ENCODE data around the gene SCYL2. TPM values are rescaled to one million over a fixed set of nuclear protein-coding genes. Genes with fewer than 3 reads are reported as not detected.

SCYL2 gene
- total and polyA plus RNA-seq, 10 of the 15 experiments (the other 5 are each of a cell fraction or from before 2014, with no cell fraction given): 5.4 to 34.3 (median 26.9) TPM

DNA sequence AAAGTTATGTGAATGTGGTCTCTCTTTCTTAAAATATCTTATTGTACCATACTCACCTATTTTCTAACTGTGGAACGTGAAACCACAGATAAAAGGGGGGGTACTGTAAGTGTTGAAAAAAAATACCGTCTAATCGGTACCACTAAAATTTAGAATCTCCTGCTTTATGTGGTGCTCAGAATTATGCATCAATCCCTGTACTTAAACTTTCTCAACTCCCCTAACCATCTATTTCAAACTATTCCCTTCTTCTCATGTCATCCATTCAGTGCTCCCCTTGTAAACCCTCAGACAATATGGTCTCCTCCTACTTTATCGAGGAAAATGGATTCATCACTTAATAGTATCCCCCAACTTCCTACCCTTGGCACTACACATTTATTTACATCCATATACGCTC, 23.8 kb upstream of the SCYL2 start:
- no peaks in the 10 kb centered on the region for H3K4me1 ChIP-seq (ENCODE audit: control insufficient read depth, insufficient read depth, low read length)
- no peak overlapping the region for H3K4me2 ChIP-seq (ENCODE audit: control insufficient read depth, insufficient read depth)
- no peaks in the 10 kb centered on the region for H3K79me2 ChIP-seq (ENCODE audit: control insufficient read depth, insufficient read depth, low read length)
- in situ Hi-C loops (cut with MboI): no loop called here
- ChIA-PET SMC1A (ENCODE audit: uncharacterized antibody, unreplicated experiment) (no interaction called here), RAD21 (ENCODE audit: unreplicated experiment) (no interaction called here), POLR2A (interaction anchor here (0.6 kb wide), 1 partner anchor 289 kb away, joined by 3 read pairs; no protein-coding TSS in a partner anchor), CTCF (no interaction called here)
- H3K9ac ChIP-seq (ENCODE audit: control insufficient read depth, insufficient read depth, low read length): no peak overlapping the region
- intact Hi-C loops (cut with micrococcal nuclease; ENCODE audit: unreplicated experiment): no loop called here
- H3K27me3 ChIP-seq (replicated peaks in 1 of 2; ENCODE audit: control insufficient read depth in 2 of 2, insufficient read depth in 2 of 2, low read length in 1 of 2): no peaks in the 10 kb centered on the region
- no peak overlapping the region for H3K27ac ChIP-seq (ENCODE audit: control insufficient read depth, insufficient read depth)
- no peak for TF ChIP-seq KAT2A (conservative IDR thresholded peaks at IDR 0.05; ENCODE audit: control insufficient read depth, low read depth, low read length)
- TF ChIP-seq PML (IDR thresholded peaks at IDR 0.05; ENCODE audit: low read length): no peak
- TF ChIP-seq ZNF217 (IDR thresholded peaks at IDR 0.05): no peak
- no peak for TF ChIP-seq NFYA (IDR thresholded peaks at IDR 0.05; ENCODE audit: borderline replicate concordance, low read depth, low read length)
- TF ChIP-seq, protein P1, sequence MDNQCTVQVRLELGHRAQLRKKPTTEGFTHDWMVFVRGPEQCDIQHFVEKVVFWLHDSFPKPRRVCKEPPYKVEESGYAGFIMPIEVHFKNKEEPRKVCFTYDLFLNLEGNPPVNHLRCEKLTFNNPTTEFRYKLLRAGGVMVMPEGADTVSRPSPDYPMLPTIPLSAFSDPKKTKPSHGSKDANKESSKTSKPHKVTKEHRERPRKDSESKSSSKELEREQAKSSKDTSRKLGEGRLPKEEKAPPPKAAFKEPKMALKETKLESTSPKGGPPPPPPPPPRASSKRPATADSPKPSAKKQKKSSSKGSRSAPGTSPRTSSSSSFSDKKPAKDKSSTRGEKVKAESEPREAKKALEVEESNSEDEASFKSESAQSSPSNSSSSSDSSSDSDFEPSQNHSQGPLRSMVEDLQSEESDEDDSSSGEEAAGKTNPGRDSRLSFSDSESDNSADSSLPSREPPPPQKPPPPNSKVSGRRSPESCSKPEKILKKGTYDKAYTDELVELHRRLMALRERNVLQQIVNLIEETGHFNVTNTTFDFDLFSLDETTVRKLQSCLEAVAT (IDR thresholded peaks at IDR 0.05): no peak
- no TSS peak for BruUV-seq (replicated peaks)
- H3K9me3 ChIP-seq (replicated peaks; ENCODE audit: control insufficient read depth, insufficient read depth, low read length): no peaks in the 10 kb centered on the region
- H4K20me1 ChIP-seq (ENCODE audit: control insufficient read depth, insufficient read depth): no peaks in the 10 kb centered on the region
- DNase-seq (ENCODE audit: low read depth, low spot score) (no peak), ATAC-seq (no peak), FAIRE-seq (no peak)
- H3K36me3 ChIP-seq (ENCODE audit: control insufficient read depth in 2 of 2, insufficient read depth in 2 of 2, low read length in 1 of 2): no peaks in the 10 kb centered on the region
- WGBS (ENCODE audit: insufficient coverage, insufficient replicate concordance, low lambda C conversion rate, missing lambda C conversion rate): 94% methylated on average over 5 of the region's 5 CpGs
- no peak overlapping the region for H2AFZ ChIP-seq (ENCODE audit: control insufficient read depth, low read depth, low read length)
- H3K4me3 ChIP-seq: no peak overlapping the region

DNA sequence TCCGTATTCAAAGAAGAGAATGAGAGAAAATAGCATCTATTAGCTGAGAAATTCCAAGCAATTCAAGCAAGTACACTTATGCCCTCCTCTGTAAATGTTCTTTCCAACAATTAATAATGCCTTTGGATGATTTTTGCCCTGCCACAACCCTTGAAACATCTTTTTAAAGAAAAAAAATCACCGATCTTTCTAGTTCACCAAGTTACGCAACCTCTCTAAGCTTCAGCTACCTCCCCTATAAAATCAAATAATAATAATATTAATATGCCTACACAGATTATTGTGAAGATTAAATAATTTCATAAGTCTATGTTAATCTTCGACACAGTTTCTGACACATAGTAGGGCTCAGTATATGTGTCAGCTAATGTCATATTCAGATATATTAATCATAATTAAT, 19.2 kb upstream of the SCYL2 start:
- in situ Hi-C loops (cut with MboI): no loop called here
- Histone ChIP-seq H3K79me2 (ENCODE audit: control insufficient read depth, insufficient read depth, low read length) (no peaks in the 10 kb centered on the region), H3K4me1 (ENCODE audit: control insufficient read depth, insufficient read depth, low read length) (no peaks in the 10 kb centered on the region), H3K9ac (ENCODE audit: control insufficient read depth, insufficient read depth, low read length) (no peak overlapping the region), H3K36me3 (ENCODE audit: control insufficient read depth in 2 of 2, insufficient read depth in 2 of 2, low read length in 1 of 2) (no peaks in the 10 kb centered on the region), H4K20me1 (ENCODE audit: control insufficient read depth, insufficient read depth) (no peaks in the 10 kb centered on the region), H2AFZ (ENCODE audit: control insufficient read depth, low read depth, low read length) (no peak overlapping the region), H3K4me3 (no peak overlapping the region), H3K4me2 (ENCODE audit: control insufficient read depth, insufficient read depth) (no peak overlapping the region), H3K27me3 (replicated peaks in 1 of 2; ENCODE audit: control insufficient read depth in 2 of 2, insufficient read depth in 2 of 2, low read length in 1 of 2) (no peaks in the 10 kb centered on the region), H3K27ac (ENCODE audit: control insufficient read depth, insufficient read depth) (no peak overlapping the region), H3K9me3 (replicated peaks; ENCODE audit: control insufficient read depth, insufficient read depth, low read length) (no peaks in the 10 kb centered on the region)
- FAIRE-seq (no peak), DNase-seq (ENCODE audit: low read depth, low spot score) (no peak), ATAC-seq (no peak)
- POLR2A ChIA-PET: no interaction called here
- SMC1A ChIA-PET (ENCODE audit: uncharacterized antibody, unreplicated experiment): interaction anchor here (1.5 kb wide), 1 partner anchor 157 kb away, joined by 3 read pairs; no protein-coding TSS in a partner anchor
- RAD21 ChIA-PET (ENCODE audit: unreplicated experiment): no interaction called here
- TF ChIP-seq ZNF274 (IDR thresholded peaks at IDR 0.05; ENCODE audit: insufficient read depth, insufficient read length) (no peak), EP300 (IDR thresholded peaks at IDR 0.05; ENCODE audit: borderline replicate concordance in 1 of 2, control insufficient read depth in 1 of 2, low read depth in 2 of 2, low read length in 2 of 2) (no peak), ETV6 (conservative IDR thresholded peaks at IDR 0.05 in 1 of 2, IDR thresholded peaks at IDR 0.05 in 1 of 2; ENCODE audit: borderline replicate concordance in 1 of 2, low read depth in 1 of 2) (no peak), NFYB (IDR thresholded peaks at IDR 0.05; ENCODE audit: insufficient read depth, low read depth, low read length) (no peak), SREBF1 (IDR thresholded peaks at IDR 0.05; ENCODE audit: low read length) (no peak), SUZ12 (IDR thresholded peaks at IDR 0.05; ENCODE audit: unreplicated experiment) (no peak), ZNF384 (IDR thresholded peaks at IDR 0.05; ENCODE audit: borderline replicate concordance, low read depth, low read length) (no peak), PAX8 (IDR thresholded peaks at IDR 0.05) (no peak), CHD1 (IDR thresholded peaks at IDR 0.05; ENCODE audit: low read depth, low read length) (no peak), SMAD1 (IDR thresholded peaks at IDR 0.05; ENCODE audit: low read depth, partially characterized antibody) (no peak)
- TF ChIP-seq, protein P2, sequence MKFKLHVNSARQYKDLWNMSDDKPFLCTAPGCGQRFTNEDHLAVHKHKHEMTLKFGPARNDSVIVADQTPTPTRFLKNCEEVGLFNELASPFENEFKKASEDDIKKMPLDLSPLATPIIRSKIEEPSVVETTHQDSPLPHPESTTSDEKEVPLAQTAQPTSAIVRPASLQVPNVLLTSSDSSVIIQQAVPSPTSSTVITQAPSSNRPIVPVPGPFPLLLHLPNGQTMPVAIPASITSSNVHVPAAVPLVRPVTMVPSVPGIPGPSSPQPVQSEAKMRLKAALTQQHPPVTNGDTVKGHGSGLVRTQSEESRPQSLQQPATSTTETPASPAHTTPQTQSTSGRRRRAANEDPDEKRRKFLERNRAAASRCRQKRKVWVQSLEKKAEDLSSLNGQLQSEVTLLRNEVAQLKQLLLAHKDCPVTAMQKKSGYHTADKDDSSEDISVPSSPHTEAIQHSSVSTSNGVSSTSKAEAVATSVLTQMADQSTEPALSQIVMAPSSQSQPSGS (IDR thresholded peaks at IDR 0.05; ENCODE audit: low read length): no peak
- 96% methylated on average over 4 of the region's 4 CpGs for WGBS (ENCODE audit: insufficient coverage, insufficient replicate concordance, low lambda C conversion rate, missing lambda C conversion rate)
- CTCF ChIA-PET: interaction anchor here (0.9 kb wide), 1 partner anchor 13 kb away, joined by 4 read pairs; no protein-coding TSS in a partner anchor
- no TSS peak for BruUV-seq (replicated peaks)
- intact Hi-C loops (cut with micrococcal nuclease; ENCODE audit: unreplicated experiment): no loop called here

Measured in GM12878 (cell line).